ENCODE results near the gene SURF6.
A peak's percentile ranks its signal among the peaks of the same experiment; 100 is the strongest.

SURF6 gene

DNA sequence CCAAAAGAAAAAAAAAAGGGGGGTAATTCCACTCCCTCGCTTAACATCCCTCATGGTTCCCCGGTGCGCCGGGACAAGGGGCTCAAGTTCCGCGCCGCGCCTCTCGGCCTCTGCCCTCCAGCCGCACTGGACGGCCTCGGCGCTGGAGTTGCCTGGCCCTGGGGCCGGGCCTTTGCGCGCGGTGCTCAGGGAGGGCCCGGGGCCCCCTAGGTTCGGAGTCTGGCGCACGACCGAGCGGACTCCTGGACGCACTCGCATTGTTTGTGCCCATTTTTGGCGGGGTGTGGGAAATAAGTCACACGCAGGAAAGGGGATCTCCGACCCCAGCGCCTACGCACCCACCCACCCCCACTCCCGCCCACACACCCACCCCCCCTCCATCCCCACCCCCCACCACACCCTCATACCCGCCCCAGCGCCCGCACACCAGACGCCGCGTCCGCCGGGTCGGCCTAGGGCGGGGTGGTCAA, 11.6 kb upstream of the SURF6 start:
- Histone ChIP-seq H3K4me1 (ENCODE audit: control insufficient read depth, insufficient read depth, low read length) (peaks cover 15% of the 10 kb centered on the region; the same call in 1 of the 2 replicates), H3K27ac (ENCODE audit: low read depth, low read length) (peak overlapping the region; percentile 88; the same call in 1 of the 2 replicates), H3K36me3 (ENCODE audit: control insufficient read depth, insufficient read depth, low read length) (peaks cover 82% of the 10 kb centered on the region), H3K4me3 (ENCODE audit: low read depth, low read length) (peak overlapping the region; percentile 78), H3K9ac (ENCODE audit: low read length) (peak overlapping the region; percentile 100), H3K9me3 (ENCODE audit: control insufficient read depth, insufficient read depth, low read depth, low read length) (no peaks in the 10 kb centered on the region), H3K27me3 (ENCODE audit: control insufficient read depth, insufficient read depth, low read length) (no peaks in the 10 kb centered on the region)

- Histone ChIP-seq H3K27ac (ENCODE audit: low read depth, low read length) (no peak overlapping the region), H3K27me3 (ENCODE audit: control insufficient read depth, insufficient read depth, low read length) (no peaks in the 10 kb centered on the region), H3K36me3 (ENCODE audit: control insufficient read depth, insufficient read depth, low read length) (peaks cover 82% of the 10 kb centered on the region), H3K9me3 (ENCODE audit: control insufficient read depth, insufficient read depth, low read depth, low read length) (no peaks in the 10 kb centered on the region), H3K4me3 (ENCODE audit: low read depth, low read length) (peak overlapping the region; percentile 78), H3K4me1 (ENCODE audit: control insufficient read depth, insufficient read depth, low read length) (peaks cover 15% of the 10 kb centered on the region; the same call in 1 of the 2 replicates), H3K9ac (ENCODE audit: low read length) (peak overlapping the region; percentile 91)
Observed at GRCh38 chr9:133346021-133346785, 10.2 kb upstream of the SURF6 start.

GRCh38 chr9:133345596-133345995, 9.6 kb upstream of the SURF6 start:
- Histone ChIP-seq H3K27ac (ENCODE audit: low read depth, low read length) (no peak overlapping the region), H3K4me1 (ENCODE audit: control insufficient read depth, insufficient read depth, low read length) (peaks cover 15% of the 10 kb centered on the region; the same call in 1 of the 2 replicates), H3K27me3 (ENCODE audit: control insufficient read depth, insufficient read depth, low read length) (no peaks in the 10 kb centered on the region), H3K36me3 (ENCODE audit: control insufficient read depth, insufficient read depth, low read length) (peaks cover 82% of the 10 kb centered on the region), H3K4me3 (ENCODE audit: low read depth, low read length) (no peak overlapping the region), H3K9me3 (ENCODE audit: control insufficient read depth, insufficient read depth, low read depth, low read length) (no peaks in the 10 kb centered on the region), H3K9ac (ENCODE audit: low read length) (no peak overlapping the region)

DNA sequence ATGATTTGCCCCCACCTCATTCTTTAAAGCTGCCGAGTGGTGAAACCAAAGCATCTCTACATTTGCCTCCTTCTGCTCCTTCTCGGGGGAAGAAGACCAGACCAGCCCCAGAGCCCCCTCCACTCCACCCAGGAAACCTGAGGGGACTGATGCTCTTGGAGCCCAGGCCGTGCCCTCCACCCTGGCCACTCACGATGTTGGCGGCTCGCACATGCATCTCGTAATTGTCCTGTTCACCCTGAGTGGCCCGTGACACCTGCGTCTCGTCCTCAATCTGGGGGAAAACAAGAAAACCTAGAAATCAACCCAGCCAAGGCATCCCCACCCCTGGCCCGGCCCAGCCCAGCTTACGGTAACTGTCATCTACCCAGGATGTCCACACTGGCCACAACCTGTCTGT, 9.0 kb upstream of the SURF6 start:
- Histone ChIP-seq H3K27me3 (ENCODE audit: control insufficient read depth, insufficient read depth, low read length) (no peaks in the 10 kb centered on the region), H3K27ac (ENCODE audit: low read depth, low read length) (no peak overlapping the region), H3K4me3 (ENCODE audit: low read depth, low read length) (no peak overlapping the region), H3K9ac (ENCODE audit: low read length) (no peak overlapping the region), H3K4me1 (ENCODE audit: control insufficient read depth, insufficient read depth, low read length) (peaks cover 15% of the 10 kb centered on the region; the same call in 1 of the 2 replicates), H3K36me3 (ENCODE audit: control insufficient read depth, insufficient read depth, low read length) (peaks cover 82% of the 10 kb centered on the region), H3K9me3 (ENCODE audit: control insufficient read depth, insufficient read depth, low read depth, low read length) (no peaks in the 10 kb centered on the region)

DNA sequence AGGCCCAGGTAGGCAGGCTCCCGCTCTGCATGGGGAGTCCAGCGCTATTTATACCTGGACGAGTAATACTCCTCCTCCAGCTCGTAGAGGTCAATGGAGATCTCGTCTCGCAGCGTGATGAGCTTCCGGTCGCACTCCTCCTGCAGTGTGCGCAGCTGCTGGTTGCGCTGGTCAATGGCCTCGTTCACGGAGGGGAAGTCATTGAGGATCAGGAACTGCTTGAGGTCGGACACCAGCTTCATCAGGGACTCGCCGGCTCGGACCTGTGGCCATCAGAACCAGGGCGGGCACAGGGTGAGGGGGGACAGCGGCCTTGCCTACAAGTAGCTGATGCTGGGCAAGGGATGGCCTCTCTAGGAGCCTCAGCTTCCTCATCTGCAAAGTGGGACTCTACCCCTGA, 8.1 kb upstream of the SURF6 start:
- Histone ChIP-seq H3K4me1 (ENCODE audit: control insufficient read depth, insufficient read depth, low read length) (peaks cover 12% of the 10 kb centered on the region; the same call in 1 of the 2 replicates), H3K36me3 (ENCODE audit: control insufficient read depth, insufficient read depth, low read length) (peaks cover 82% of the 10 kb centered on the region), H3K9me3 (ENCODE audit: control insufficient read depth, insufficient read depth, low read depth, low read length) (no peaks in the 10 kb centered on the region), H3K27me3 (ENCODE audit: control insufficient read depth, insufficient read depth, low read length) (no peaks in the 10 kb centered on the region), H3K9ac (ENCODE audit: low read length) (no peak overlapping the region), H3K4me3 (ENCODE audit: low read depth, low read length) (no peak overlapping the region), H3K27ac (ENCODE audit: low read depth, low read length) (no peak overlapping the region)

- Histone ChIP-seq H3K36me3 (ENCODE audit: control insufficient read depth, insufficient read depth, low read length) (peaks cover 78% of the 10 kb centered on the region), H3K9ac (ENCODE audit: low read length) (no peak overlapping the region), H3K9me3 (ENCODE audit: control insufficient read depth, insufficient read depth, low read depth, low read length) (no peaks in the 10 kb centered on the region), H3K4me1 (ENCODE audit: control insufficient read depth, insufficient read depth, low read length) (peaks cover 10% of the 10 kb centered on the region; the same call in 1 of the 2 replicates), H3K27ac (ENCODE audit: low read depth, low read length) (no peak overlapping the region), H3K27me3 (ENCODE audit: control insufficient read depth, insufficient read depth, low read length) (no peaks in the 10 kb centered on the region), H3K4me3 (ENCODE audit: low read depth, low read length) (no peak overlapping the region)
Observed at GRCh38 chr9:133342570-133342969, 6.6 kb upstream of the SURF6 start.

DNA sequence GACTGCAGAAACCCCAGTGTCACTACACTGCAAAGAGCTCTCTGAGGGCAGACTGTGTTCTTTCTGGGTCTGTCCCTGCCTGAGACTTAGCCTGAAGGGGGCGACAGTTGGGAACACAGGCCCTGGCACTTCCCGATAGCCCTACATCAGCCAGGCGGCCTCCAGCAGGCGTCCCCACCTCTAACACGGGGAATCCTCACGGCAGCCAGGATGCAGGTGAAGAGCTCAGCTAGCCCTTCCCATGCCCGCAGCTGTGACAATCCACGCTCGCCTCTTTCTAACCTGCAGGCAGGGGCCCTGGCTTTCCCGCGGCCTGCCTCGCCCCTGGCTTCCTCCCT, 6.0 kb upstream of the SURF6 start:
- Histone ChIP-seq H3K9me3 (ENCODE audit: control insufficient read depth, insufficient read depth, low read depth, low read length) (no peaks in the 10 kb centered on the region), H3K27ac (ENCODE audit: low read depth, low read length) (no peak overlapping the region), H3K36me3 (ENCODE audit: control insufficient read depth, insufficient read depth, low read length) (peaks cover 78% of the 10 kb centered on the region), H3K27me3 (ENCODE audit: control insufficient read depth, insufficient read depth, low read length) (no peaks in the 10 kb centered on the region), H3K9ac (ENCODE audit: low read length) (no peak overlapping the region), H3K4me3 (ENCODE audit: low read depth, low read length) (no peak overlapping the region), H3K4me1 (ENCODE audit: control insufficient read depth, insufficient read depth, low read length) (peaks cover 10% of the 10 kb centered on the region; the same call in 1 of the 2 replicates)

- no peaks in the 10 kb centered on the region for H3K27me3 ChIP-seq (ENCODE audit: control insufficient read depth, insufficient read depth, low read length)
- peaks cover 8% of the 10 kb centered on the region for H3K4me1 ChIP-seq (ENCODE audit: control insufficient read depth, insufficient read depth, low read length)
- H3K9me3 ChIP-seq (ENCODE audit: control insufficient read depth, insufficient read depth, low read depth, low read length), result no peaks in the 10 kb centered on the region
- no peak overlapping the region for H3K4me3 ChIP-seq (ENCODE audit: low read depth, low read length)
- H3K27ac ChIP-seq (ENCODE audit: low read depth, low read length), result no peak overlapping the region
- H3K9ac ChIP-seq (ENCODE audit: low read length), result no peak overlapping the region
- H3K36me3 ChIP-seq (ENCODE audit: control insufficient read depth, insufficient read depth, low read length), result peaks cover 78% of the 10 kb centered on the region
Observed at GRCh38 chr9:133341369-133342068, 5.5 kb upstream of the SURF6 start.

GRCh38 chr9:133340916-133341315, 4.9 kb upstream of the SURF6 start:
- no peak overlapping the region for H3K27ac ChIP-seq (ENCODE audit: low read depth, low read length)
- no peak overlapping the region for H3K4me3 ChIP-seq (ENCODE audit: low read depth, low read length)
- H3K9me3 ChIP-seq (ENCODE audit: control insufficient read depth, insufficient read depth, low read depth, low read length), result no peaks in the 10 kb centered on the region
- H3K36me3 ChIP-seq (ENCODE audit: control insufficient read depth, insufficient read depth, low read length), result peaks cover 74% of the 10 kb centered on the region
- H3K27me3 ChIP-seq (ENCODE audit: control insufficient read depth, insufficient read depth, low read length), result no peaks in the 10 kb centered on the region
- no peak overlapping the region for H3K9ac ChIP-seq (ENCODE audit: low read length)
- H3K4me1 ChIP-seq (ENCODE audit: control insufficient read depth, insufficient read depth, low read length), result peaks cover 6% of the 10 kb centered on the region; the same call in 1 of the 2 replicates

DNA sequence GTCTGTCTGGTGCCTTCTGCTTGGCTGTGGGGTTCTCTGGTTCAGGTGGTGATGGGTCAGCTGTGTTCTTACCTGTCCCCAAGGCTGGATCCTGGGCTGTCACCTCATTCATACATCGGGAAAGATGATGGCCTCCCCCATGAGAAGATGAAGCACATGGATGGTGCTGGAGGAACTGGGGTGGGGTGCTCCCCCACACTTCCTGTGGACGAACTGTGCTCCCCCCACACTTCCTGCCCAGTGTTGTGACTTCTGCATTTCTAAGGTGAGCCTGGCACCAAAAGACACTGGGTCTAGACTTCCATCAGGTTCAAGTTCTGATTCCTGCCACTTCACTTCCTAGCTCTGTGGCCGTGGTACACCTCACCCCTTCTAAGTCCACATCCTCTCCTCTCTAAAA, 4.3 kb upstream of the SURF6 start:
- Histone ChIP-seq H3K4me3 (ENCODE audit: low read depth, low read length) (no peak overlapping the region), H3K27ac (ENCODE audit: low read depth, low read length) (no peak overlapping the region), H3K9ac (ENCODE audit: low read length) (no peak overlapping the region), H3K4me1 (ENCODE audit: control insufficient read depth, insufficient read depth, low read length) (peaks cover 6% of the 10 kb centered on the region; the same call in 1 of the 2 replicates), H3K27me3 (ENCODE audit: control insufficient read depth, insufficient read depth, low read length) (no peaks in the 10 kb centered on the region), H3K36me3 (ENCODE audit: control insufficient read depth, insufficient read depth, low read length) (peaks cover 67% of the 10 kb centered on the region), H3K9me3 (ENCODE audit: control insufficient read depth, insufficient read depth, low read depth, low read length) (no peaks in the 10 kb centered on the region)

- Histone ChIP-seq H3K36me3 (ENCODE audit: control insufficient read depth, insufficient read depth, low read length) (peaks cover 63% of the 10 kb centered on the region), H3K9ac (ENCODE audit: low read length) (no peak overlapping the region), H3K4me1 (ENCODE audit: control insufficient read depth, insufficient read depth, low read length) (peaks cover 8% of the 10 kb centered on the region), H3K9me3 (ENCODE audit: control insufficient read depth, insufficient read depth, low read depth, low read length) (no peaks in the 10 kb centered on the region), H3K4me3 (ENCODE audit: low read depth, low read length) (no peak overlapping the region), H3K27ac (ENCODE audit: low read depth, low read length) (no peak overlapping the region), H3K27me3 (ENCODE audit: control insufficient read depth, insufficient read depth, low read length) (no peaks in the 10 kb centered on the region)
Observed at GRCh38 chr9:133339641-133340040, 3.7 kb upstream of the SURF6 start.
